Astrocyte of the cerebellum (primary cell): ENCODE results near the gene SIVA1.

ENCODE experiments used
- DNase-seq: peaks from one replicate; pipeline ENCODE4 v3.0.0-alpha.2; 2011; ENCODE audit warnings: low read depth
- H3K4me3 ChIP-seq: 2 replicates; pipeline ENCODE4 v1.5.1; 2011; ENCODE audit warnings: mild to moderate bottlenecking, low read depth, low read length, moderate library complexity
- in situ Hi-C: cut with HindIII; loops from 2 replicates; pipeline ENCODE4 v1.10.0; 2017; ENCODE audit warnings: low sequenced_read_pairs
- TF ChIP-seq, protein P1 (sequence below): IDR thresholded peaks from 2 replicates; pipeline ENCODE4 v1.5.1; 2012; ENCODE audit warnings: low read length, low read depth, moderate library complexity, mild to moderate bottlenecking; ENCODE audit errors: missing control alignments

SIVA1 gene

DNA sequence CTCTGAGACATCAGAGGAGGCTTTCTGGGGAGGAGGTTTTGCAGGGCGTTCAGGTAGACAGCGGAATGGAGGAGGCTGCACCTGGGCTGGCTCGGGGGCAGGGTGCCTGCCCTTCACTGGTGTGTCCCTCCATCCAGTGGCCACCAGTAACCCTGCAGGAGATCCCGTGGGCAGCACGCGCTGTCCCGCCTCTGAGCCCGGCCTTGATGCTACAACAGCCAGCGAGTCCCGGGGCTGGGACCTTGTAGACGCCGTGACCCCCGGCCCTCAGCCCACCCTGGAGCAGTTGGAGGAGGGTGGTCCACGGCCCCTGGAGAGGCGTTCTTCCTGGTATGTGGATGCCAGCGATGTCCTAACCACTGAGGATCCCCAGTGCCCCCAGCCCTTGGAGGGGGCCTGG, 38.9 kb upstream of the SIVA1 start:
- no peak for DNase-seq
- in situ Hi-C loops = no loop called here
- H3K4me3 ChIP-seq = no peak overlapping the region
- TF ChIP-seq, protein P1, sequence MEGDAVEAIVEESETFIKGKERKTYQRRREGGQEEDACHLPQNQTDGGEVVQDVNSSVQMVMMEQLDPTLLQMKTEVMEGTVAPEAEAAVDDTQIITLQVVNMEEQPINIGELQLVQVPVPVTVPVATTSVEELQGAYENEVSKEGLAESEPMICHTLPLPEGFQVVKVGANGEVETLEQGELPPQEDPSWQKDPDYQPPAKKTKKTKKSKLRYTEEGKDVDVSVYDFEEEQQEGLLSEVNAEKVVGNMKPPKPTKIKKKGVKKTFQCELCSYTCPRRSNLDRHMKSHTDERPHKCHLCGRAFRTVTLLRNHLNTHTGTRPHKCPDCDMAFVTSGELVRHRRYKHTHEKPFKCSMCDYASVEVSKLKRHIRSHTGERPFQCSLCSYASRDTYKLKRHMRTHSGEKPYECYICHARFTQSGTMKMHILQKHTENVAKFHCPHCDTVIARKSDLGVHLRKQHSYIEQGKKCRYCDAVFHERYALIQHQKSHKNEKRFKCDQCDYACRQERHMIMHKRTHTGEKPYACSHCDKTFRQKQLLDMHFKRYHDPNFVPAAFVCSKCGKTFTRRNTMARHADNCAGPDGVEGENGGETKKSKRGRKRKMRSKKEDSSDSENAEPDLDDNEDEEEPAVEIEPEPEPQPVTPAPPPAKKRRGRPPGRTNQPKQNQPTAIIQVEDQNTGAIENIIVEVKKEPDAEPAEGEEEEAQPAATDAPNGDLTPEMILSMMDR = no peak

DNA sequence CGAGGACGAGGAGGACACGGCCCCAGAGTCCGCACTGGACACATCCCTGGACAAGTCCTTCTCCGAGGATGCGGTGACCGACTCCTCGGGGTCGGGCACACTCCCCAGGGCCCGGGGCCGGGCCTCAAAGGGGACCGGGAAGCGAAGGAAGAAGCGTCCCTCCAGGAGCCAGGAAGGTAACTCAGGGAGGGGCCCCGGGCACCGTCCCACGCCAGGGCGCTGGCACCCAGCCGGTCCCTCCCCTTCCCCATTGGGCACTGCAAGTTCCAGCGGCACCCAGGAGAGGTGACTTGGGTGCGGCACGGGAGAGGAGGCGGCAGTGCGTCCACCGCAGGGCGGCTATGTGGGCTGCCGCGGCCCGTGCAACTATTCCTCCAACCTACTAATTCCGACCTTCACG, 38.3 kb upstream of the SIVA1 start:
- DNase-seq = no peak

DNA sequence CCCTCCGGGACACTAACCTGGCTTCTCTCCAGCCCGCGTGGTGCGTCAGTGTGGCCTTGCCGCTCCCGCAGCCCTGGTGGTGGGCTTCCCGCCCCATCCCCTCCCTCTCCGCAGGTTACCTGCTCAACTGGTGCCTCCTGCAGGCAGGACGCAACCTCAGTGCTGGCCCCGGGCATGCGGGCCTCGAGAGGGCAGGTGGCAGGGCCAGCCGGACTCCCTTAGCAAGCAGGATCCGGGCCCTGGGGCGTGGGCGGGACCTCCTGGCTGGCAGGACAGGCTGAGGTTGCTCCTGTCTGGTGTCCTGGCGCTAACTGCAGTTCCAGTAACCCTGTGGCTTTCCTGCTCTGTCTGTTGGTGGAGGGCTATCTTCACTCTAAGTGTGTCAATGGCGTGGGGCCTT, 37.5 kb upstream of the SIVA1 start:
- no peak overlapping the region for H3K4me3 ChIP-seq
- TF ChIP-seq, protein P1 = no peak
- in situ Hi-C loops = no loop called here
- DNase-seq = no peak

More for the DNA sequence above, 38.3 kb upstream of the SIVA1 start:
- TF ChIP-seq, protein P1 = no peak
- no peak overlapping the region for H3K4me3 ChIP-seq
- in situ Hi-C loops = no loop called here

DNA sequence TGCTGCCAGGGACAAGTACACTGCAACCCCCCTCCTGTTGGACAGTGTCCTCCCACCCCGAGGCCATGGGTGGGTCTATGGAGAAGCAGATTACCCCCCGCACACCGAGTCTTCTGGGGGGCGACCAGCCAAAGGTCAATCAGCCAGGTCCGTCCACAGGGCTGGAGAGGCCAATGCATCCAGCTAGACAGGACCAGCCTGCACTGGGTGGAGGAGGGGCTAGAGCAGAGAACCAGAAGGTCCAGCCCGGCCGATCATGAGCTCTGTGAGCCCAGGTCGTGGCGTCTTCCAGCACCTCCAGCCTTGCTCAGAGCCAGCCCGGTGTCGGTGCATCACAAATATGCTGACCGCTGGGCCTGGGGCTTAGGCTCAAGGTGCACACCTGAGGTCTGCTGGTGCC, 37.1 kb upstream of the SIVA1 start:
- in situ Hi-C loops = no loop called here
- no peak for DNase-seq
- TF ChIP-seq, protein P1 = no peak

DNA sequence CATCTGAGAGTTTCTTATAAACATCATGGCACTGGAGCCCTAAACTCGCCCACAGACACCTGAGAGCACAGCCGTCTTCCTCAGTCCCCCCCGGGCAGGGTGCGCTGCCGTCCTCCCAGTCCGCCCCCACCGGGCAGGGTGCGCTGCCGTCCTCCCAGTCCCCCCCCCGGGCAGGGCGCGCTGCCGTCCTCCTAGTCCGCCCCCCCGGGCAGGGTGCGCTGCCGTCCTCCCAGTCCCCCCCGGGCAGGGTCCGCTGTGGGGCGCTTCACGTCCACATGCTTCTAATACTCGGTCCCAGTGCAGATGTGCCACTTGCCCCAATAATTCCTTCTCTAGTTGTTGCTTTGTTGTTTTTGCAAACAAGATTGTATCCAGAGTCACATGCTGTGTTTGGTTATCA, 35.8 kb upstream of the SIVA1 start:
- no peak for DNase-seq
- no peak overlapping the region for H3K4me3 ChIP-seq
- TF ChIP-seq, protein P1 = no peak
- in situ Hi-C loops = no loop called here

More for the DNA sequence above, 37.1 kb upstream of the SIVA1 start:
- H3K4me3 ChIP-seq = no peak overlapping the region

DNA sequence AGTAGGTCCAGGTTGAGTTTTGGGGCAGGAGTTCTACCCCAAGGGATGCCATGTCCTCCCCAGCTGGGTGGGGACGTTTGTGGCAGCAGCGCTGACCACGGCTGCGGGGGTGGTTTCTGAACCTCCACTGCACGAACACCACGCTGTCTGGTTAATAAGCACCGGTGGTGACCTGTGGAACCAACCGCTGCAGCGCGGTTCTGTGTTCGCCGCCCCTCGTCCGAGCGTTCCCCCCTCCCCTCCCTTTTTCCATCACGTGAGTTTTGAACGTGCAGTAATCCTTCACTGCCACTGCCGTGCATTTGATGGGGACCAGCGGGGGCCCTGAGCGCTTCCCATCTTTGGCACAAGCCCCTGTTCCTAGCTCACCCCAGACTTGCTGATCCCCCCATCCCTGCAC, 35.3 kb upstream of the SIVA1 start:
- no peak overlapping the region for H3K4me3 ChIP-seq
- no peak for DNase-seq
- in situ Hi-C loops = no loop called here
- TF ChIP-seq, protein P1 = no peak

DNA sequence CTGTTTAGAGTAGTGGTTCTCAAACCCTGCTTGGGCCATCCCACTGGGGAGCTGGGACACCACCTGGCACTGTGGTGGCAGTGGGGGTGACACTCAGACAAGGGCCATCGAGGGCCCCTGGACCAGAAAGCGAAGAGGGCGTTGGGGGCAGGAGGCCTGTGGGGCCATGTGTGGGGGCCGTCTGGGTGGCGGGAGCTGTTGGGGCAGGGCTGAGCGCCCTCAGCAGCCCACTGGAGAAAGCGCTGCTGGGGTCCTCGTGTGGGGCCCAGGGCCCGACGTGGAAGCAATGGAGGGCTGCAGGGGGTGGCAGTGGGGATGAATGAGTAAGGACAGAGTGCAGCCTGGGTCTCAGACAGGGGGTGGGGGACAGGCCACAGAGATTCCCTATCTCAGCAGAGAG, 34.8 kb upstream of the SIVA1 start:
- TF ChIP-seq, protein P1 = no peak
- in situ Hi-C loops = no loop called here
- no peak overlapping the region for H3K4me3 ChIP-seq
- no peak for DNase-seq
